Bronchial epithelial cell (primary cell): ENCODE data around the gene C2orf49. TPM values are rescaled to one million over a fixed set of nuclear protein-coding genes. Genes with fewer than 3 reads are reported as not detected.

Experiments
- DNase-seq: peaks from one replicate; pipeline ENCODE4 v3.0.0-alpha.2; 2010; ENCODE audit warnings: low read depth
- FAIRE-seq: peaks from 2 replicates; lab custom pipeline; 2011; peaks lifted over from hg19 to GRCh38; lab: Jason Lieb, UNC
- H3K27me3 ChIP-seq: 2 replicates; pipeline ENCODE4 v1.5.1; 2011; ENCODE audit warnings: low read length; ENCODE audit not compliant: control insufficient read depth, insufficient read depth
- H3K36me3 ChIP-seq: 2 replicates; pipeline ENCODE4 v1.5.1; 2011; ENCODE audit warnings: low read length; ENCODE audit not compliant: control insufficient read depth, insufficient read depth
- H3K4me3 ChIP-seq: 2 replicates; pipeline ENCODE4 v1.5.1; 2011; ENCODE audit warnings: mild to moderate bottlenecking, low read depth, low read length, control low read depth
- CTCF ChIP-seq: IDR thresholded peaks from 2 replicates; pipeline ENCODE4 v1.5.1; 2011; ENCODE audit warnings: mild to moderate bottlenecking, moderate library complexity, low read length, control low read depth, inconsistent platforms; ENCODE audit not compliant: insufficient read depth, severe bottlenecking
- total RNA-seq: library from RNA; depleted of rRNA; stranded (reverse); fragments of >200 nt; gene quantifications from 2 replicates; pipeline ENCODE4 v1.2.1, GENCODE V29; 2014

C2orf49 gene
- total RNA-seq, 1 donor from 2014 or later: 28.2 TPM

DNA sequence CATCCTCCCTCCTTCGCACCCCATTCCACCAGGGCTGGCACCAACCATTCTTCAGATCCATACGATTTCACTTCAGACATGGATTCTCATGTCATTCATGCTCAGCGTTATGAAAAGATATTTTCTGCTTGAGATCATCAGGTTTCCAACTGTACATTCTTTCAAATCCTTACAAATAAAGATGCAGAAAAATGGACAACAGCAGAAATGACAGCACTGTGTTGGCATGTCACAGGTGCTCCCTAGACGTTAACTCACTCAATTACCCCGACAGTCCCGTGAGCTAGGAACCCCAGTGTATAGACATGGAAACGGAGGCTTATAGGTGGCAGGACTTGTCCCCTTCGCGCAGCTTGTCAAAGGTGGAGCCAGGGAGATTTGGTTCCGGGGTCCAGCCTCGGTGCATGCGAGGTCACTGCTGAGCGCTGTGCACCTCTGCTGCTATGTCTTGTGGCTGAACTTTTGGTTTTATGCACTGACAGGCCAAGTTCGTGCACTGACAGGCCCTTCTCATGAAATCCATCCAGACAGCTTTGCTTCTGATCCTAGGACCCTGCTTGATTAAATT lies 43.8 kb downstream of the C2orf49 start:
- TF ChIP-seq CTCF: no peak
- Histone ChIP-seq H3K4me3 (no peak overlapping the region), H3K27me3 (no peaks in the 10 kb centered on the region), H3K36me3 (peaks cover 28% of the 10 kb centered on the region)
- DNase-seq (no peak), FAIRE-seq (no peak)

DNA sequence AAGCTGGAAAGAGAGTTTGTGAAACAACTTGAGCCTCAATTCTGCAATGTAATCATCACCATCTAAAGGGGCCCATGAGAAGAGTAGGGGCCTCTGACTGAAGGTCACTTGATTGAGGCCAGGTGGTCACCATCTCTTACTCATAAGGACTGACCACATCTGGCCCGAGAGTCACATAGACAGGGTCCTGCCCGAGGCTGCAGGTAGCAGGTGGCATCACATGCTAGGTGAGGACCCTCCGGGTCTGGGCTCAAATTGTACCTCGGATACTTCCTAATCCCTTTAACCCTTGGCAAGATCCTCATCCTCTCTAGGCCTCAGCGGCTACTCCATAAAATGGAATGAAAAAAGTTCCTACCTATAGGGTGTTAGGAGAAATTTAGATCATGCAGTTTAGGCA lies 44.8 kb downstream of the C2orf49 start:
- H3K36me3 ChIP-seq: peaks cover 29% of the 10 kb centered on the region
- no peak overlapping the region for H3K4me3 ChIP-seq
- H3K27me3 ChIP-seq: no peaks in the 10 kb centered on the region
- DNase-seq: no peak
- no peak for TF ChIP-seq CTCF
- no peak for FAIRE-seq

DNA sequence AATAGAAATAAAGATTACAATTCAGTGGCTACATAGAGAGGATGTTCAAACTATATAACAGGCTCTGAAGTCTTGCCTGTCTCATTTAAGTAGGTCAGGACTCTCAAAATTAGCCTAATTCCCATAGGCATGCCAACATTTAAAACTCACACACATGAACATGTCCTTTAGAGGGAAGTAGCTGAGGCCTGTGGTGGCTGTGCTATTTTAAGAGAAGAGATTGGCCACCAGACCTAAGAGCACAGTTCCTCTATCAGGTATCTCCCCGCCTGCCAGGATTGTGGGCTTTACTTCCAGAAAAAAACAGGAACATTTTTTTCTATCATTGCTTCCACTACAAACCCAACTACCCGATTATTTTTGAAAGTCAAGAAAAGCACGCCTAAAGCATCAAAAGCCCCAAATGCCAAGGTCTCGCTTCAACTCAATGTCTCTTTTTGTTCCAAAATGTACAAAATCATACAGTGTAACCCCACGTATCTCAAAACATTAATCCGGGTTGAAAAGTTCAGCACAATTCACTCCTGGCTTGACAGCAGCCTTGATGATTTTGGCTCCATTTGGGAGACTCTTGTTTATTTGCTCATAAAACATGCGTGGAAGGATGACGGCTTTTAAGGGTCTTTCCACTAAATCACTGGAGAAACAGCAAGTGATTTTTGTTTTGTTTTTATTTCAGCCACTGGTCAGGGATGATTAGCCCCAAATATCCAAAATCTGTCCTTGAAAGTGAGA lies 46.3 kb downstream of the C2orf49 start:
- FAIRE-seq (no peak), DNase-seq (no peak)
- H3K27me3 ChIP-seq: no peaks in the 10 kb centered on the region
- TF ChIP-seq CTCF: no peak
- H3K4me3 ChIP-seq: no peak overlapping the region
- H3K36me3 ChIP-seq: peaks cover 25% of the 10 kb centered on the region

- TF ChIP-seq CTCF: no peak
- H3K27me3 ChIP-seq: no peaks in the 10 kb centered on the region
- DNase-seq: no peak
- peaks cover 25% of the 10 kb centered on the region for H3K36me3 ChIP-seq
- no peak for FAIRE-seq
- no peak overlapping the region for H3K4me3 ChIP-seq
Observed at GRCh38 chr2:105384216-105384615, 46.9 kb downstream of the C2orf49 start.

DNA sequence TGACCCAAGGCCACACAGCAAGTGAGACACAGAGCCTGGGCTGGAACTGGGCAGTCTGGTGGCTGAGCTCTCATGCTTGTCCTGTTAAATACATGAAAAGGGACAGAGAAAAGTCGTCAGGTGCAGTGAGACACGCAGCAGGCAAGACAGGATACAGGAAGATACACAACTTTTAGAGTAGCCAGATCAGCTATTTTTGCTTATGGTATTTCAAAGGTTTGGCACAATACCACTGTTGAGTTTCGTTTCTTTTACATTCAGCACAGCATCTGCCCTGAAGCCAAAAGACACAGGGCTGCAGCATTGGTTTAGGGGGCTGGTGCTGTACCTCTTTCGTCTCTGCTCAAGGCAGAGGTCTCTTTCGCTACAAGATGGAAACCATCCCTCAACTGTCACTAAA lies 47.5 kb downstream of the C2orf49 start:
- Histone ChIP-seq H3K4me3 (no peak overlapping the region), H3K27me3 (no peaks in the 10 kb centered on the region), H3K36me3 (peaks cover 28% of the 10 kb centered on the region)
- FAIRE-seq (no peak), DNase-seq (no peak)
- no peak for TF ChIP-seq CTCF
